WTC11 (cell line): Measurements from ENCODE around the gene THSD4. TPM values are rescaled to one million over a fixed set of nuclear protein-coding genes. Genes with fewer than 3 reads are reported as not detected.
A peak's percentile ranks its signal among the peaks of the same experiment; 100 is the strongest.

ENCODE experiments used
- AFF4 ChIP-seq: sonication (generic); formaldehyde crosslinking; IDR thresholded peaks from 2 replicates; pipeline ENCODE4 v1.8.1; 2023; ENCODE audit warnings: mild to moderate bottlenecking, missing genetic modification reagents, borderline replicate concordance
- AR ChIP-seq: fragments of 250-450 bp; sonication (Bioruptor Pico); IDR thresholded peaks from 2 replicates; pipeline ENCODE4 v1.9.0; 2021; ENCODE audit warnings: mild to moderate bottlenecking
- ATF1 ChIP-seq: sonication (generic); formaldehyde crosslinking; IDR thresholded peaks from 2 replicates; pipeline ENCODE4 v1.8.1; 2023; ENCODE audit warnings: mild to moderate bottlenecking, moderate library complexity, missing genetic modification reagents
- CTCF ChIP-seq: fragments of 200-600 bp; IDR thresholded peaks from 2 replicates; pipeline ENCODE4 v1.8.0; 2022; ENCODE audit warnings: antibody characterized with exemption
- E2F5 ChIP-seq: sonication (generic); formaldehyde crosslinking; IDR thresholded peaks from 2 replicates; pipeline ENCODE4 v1.8.1; 2022; ENCODE audit warnings: mild to moderate bottlenecking, moderate library complexity, missing genetic modification reagents
- ELF4 ChIP-seq: sonication (generic); formaldehyde crosslinking; IDR thresholded peaks from 2 replicates; pipeline ENCODE4 v1.8.1; 2022; ENCODE audit warnings: low read depth, mild to moderate bottlenecking, moderate library complexity, missing genetic modification reagents
- ETV6 ChIP-seq: sonication (generic); formaldehyde crosslinking; IDR thresholded peaks from 2 replicates; pipeline ENCODE4 v1.8.1; 2022; ENCODE audit warnings: mild to moderate bottlenecking, missing genetic modification reagents
- FOXK1 ChIP-seq: sonication (generic); formaldehyde crosslinking; IDR thresholded peaks from 2 replicates; pipeline ENCODE4 v1.8.0; 2022; ENCODE audit warnings: mild to moderate bottlenecking, moderate library complexity, missing genetic modification reagents
- FOXP4 ChIP-seq: sonication (generic); formaldehyde crosslinking; IDR thresholded peaks from 2 replicates; pipeline ENCODE4 v1.8.0; 2022; ENCODE audit warnings: mild to moderate bottlenecking, missing genetic modification reagents
- GRHL2 ChIP-seq: fragments of 250-450 bp; sonication (Bioruptor Pico); IDR thresholded peaks from 2 replicates; pipeline ENCODE4 v1.8.0; 2022; ENCODE audit warnings: mild to moderate bottlenecking, moderate library complexity; ENCODE audit not compliant: insufficient replicate concordance, severe bottlenecking
- HMGXB4 ChIP-seq: sonication (generic); formaldehyde crosslinking; IDR thresholded peaks from 2 replicates; pipeline ENCODE4 v1.8.1; 2023; ENCODE audit warnings: mild to moderate bottlenecking, moderate library complexity, missing genetic modification reagents
- MAX ChIP-seq: sonication (generic); formaldehyde crosslinking; IDR thresholded peaks from 2 replicates; pipeline ENCODE4 v1.8.0; 2022; ENCODE audit warnings: mild to moderate bottlenecking, missing genetic modification reagents
- MYBL2 ChIP-seq: sonication (generic); formaldehyde crosslinking; IDR thresholded peaks from 2 replicates; pipeline ENCODE4 v1.8.1; 2023; ENCODE audit warnings: mild to moderate bottlenecking, moderate library complexity, missing genetic modification reagents
- NFYB ChIP-seq: sonication (generic); formaldehyde crosslinking; conservative IDR thresholded peaks from 2 replicates; pipeline ENCODE4 v1.8.0; 2022; ENCODE audit warnings: low read depth, missing genetic modification reagents
- NR3C1 ChIP-seq: sonication (generic); formaldehyde crosslinking; conservative IDR thresholded peaks from 2 replicates; pipeline ENCODE4 v1.8.1; 2023; ENCODE audit warnings: low read depth, mild to moderate bottlenecking, missing genetic modification reagents
- OVOL2 ChIP-seq: fragments of 250-450 bp; sonication (Bioruptor Pico); IDR thresholded peaks from 2 replicates; pipeline ENCODE4 v1.9.0; 2021; ENCODE audit warnings: mild to moderate bottlenecking, borderline replicate concordance
- SMAD3 ChIP-seq: sonication (generic); formaldehyde crosslinking; IDR thresholded peaks from 2 replicates; pipeline ENCODE4 v1.8.0; 2022; ENCODE audit warnings: missing genetic modification reagents, mild to moderate bottlenecking, borderline replicate concordance
- SOX15 ChIP-seq: fragments of 250-450 bp; sonication (Bioruptor Pico); IDR thresholded peaks from 2 replicates; pipeline ENCODE4 v1.9.0; 2021; ENCODE audit warnings: mild to moderate bottlenecking
- SP1 ChIP-seq: sonication (generic); formaldehyde crosslinking; conservative IDR thresholded peaks from 2 replicates; pipeline ENCODE4 v1.8.1; 2022; ENCODE audit warnings: missing genetic modification reagents
- TCF7 ChIP-seq: sonication (generic); formaldehyde crosslinking; IDR thresholded peaks from 2 replicates; pipeline ENCODE4 v1.8.0; 2022; ENCODE audit warnings: mild to moderate bottlenecking, low read depth, missing genetic modification reagents, moderate library complexity
- USF1 ChIP-seq: sonication (generic); formaldehyde crosslinking; IDR thresholded peaks from 2 replicates; pipeline ENCODE4 v1.8.0; 2022; ENCODE audit warnings: mild to moderate bottlenecking, missing genetic modification reagents
- ZNF121 ChIP-seq: sonication (generic); formaldehyde crosslinking; IDR thresholded peaks from 2 replicates; pipeline ENCODE4 v1.8.0; 2023; ENCODE audit warnings: missing genetic modification reagents
- ZNF219 ChIP-seq: sonication (generic); formaldehyde crosslinking; IDR thresholded peaks from 2 replicates; pipeline ENCODE4 v1.8.0; 2023; ENCODE audit warnings: missing genetic modification reagents, mild to moderate bottlenecking, borderline replicate concordance
- ZNF317 ChIP-seq: sonication (generic); formaldehyde crosslinking; IDR thresholded peaks from 2 replicates; pipeline ENCODE4 v1.8.1; 2023; ENCODE audit warnings: low read depth, mild to moderate bottlenecking, moderate library complexity, missing genetic modification reagents, borderline replicate concordance
- total RNA-seq: library from RNA; stranded (reverse); gene quantifications from 3 replicates; pipeline ENCODE4 v1.2.3, GENCODE V29; 2021

THSD4 gene
- total RNA-seq, 1 experiment from 2014 or later: 7.8 TPM

- TF ChIP-seq FOXP4 (CRISPR knock-in tag): peak; percentile 40; the same call in 1 of the 2 replicates
- peak; percentile 93 for TF ChIP-seq HMGXB4 (CRISPR knock-in tag)
- TF ChIP-seq E2F5 (CRISPR knock-in tag): peak; percentile 45; the same call in 1 of the 2 replicates
- TF ChIP-seq SMAD3 (CRISPR knock-in tag): no peak
- TF ChIP-seq USF1 (CRISPR knock-in tag): no peak
- peak; percentile 96 for TF ChIP-seq CTCF
- peak; percentile 91 for TF ChIP-seq MYBL2 (CRISPR knock-in tag)
- no peak for TF ChIP-seq ETV6 (CRISPR knock-in tag)
- no peak for TF ChIP-seq NFYB (CRISPR knock-in tag)
- peak; percentile 58 for TF ChIP-seq FOXK1 (CRISPR knock-in tag)
- no peak for TF ChIP-seq GRHL2
- TF ChIP-seq ZNF317: no peak
- TF ChIP-seq SP1 (CRISPR knock-in tag): peak; percentile 66; the same call in 1 of the 2 replicates
- no peak for TF ChIP-seq ATF1 (CRISPR knock-in tag)
- no peak for TF ChIP-seq ZNF121 (CRISPR knock-in tag)
- TF ChIP-seq NR3C1: no peak
- no peak for TF ChIP-seq TCF7 (CRISPR knock-in tag)
- no peak for TF ChIP-seq AR (CRISPR knock-in tag)
- TF ChIP-seq ELF4 (CRISPR knock-in tag): no peak
- no peak for TF ChIP-seq AFF4 (CRISPR knock-in tag)
- 0 out of 2 replicates have a peak, but pooled peaks have one; percentile 47 for TF ChIP-seq ZNF219 (CRISPR knock-in tag)
- TF ChIP-seq OVOL2: no peak
- TF ChIP-seq MAX (CRISPR knock-in tag): peak; percentile 60
- no peak for TF ChIP-seq SOX15 (CRISPR knock-in tag)
Measured at GRCh38 chr15:71114887-71115566, at the start of gene THSD4 (continued).
